ENCODE data around the gene ARHGEF39. TPM values are rescaled to one million over a fixed set of nuclear protein-coding genes. Genes with fewer than 3 reads are reported as not detected.

ARHGEF39 gene
- total RNA-seq, 2 experiments from 2014 or later, result 17.2 to 18.7 TPM

GRCh38 chr9:35700031-35700430 is 35.0 kb upstream of the ARHGEF39 start:
- no peak for DNase-seq
- Mint-ChIP-seq H3K4me3 (no peak overlapping the region), H3K9me3 (no peaks in the 10 kb centered on the region), H3K27ac (no peak overlapping the region), H3K27me3 (no peaks in the 10 kb centered on the region), H3K4me1 (peaks cover 5% of the 10 kb centered on the region), H3K36me3 (peaks cover 18% of the 10 kb centered on the region)

GRCh38 chr9:35698231-35698630 is 33.2 kb upstream of the ARHGEF39 start:
- H3K4me3 Mint-ChIP-seq, result no peak overlapping the region
- H3K36me3 Mint-ChIP-seq, result peaks cover 16% of the 10 kb centered on the region
- no peaks in the 10 kb centered on the region for H3K9me3 Mint-ChIP-seq
- H3K27me3 Mint-ChIP-seq, result no peaks in the 10 kb centered on the region
- H3K4me1 Mint-ChIP-seq, result peaks cover 5% of the 10 kb centered on the region
- H3K27ac Mint-ChIP-seq, result no peak overlapping the region
- DNase-seq, result no peak

GRCh38 chr9:35697486-35697885 is 32.5 kb upstream of the ARHGEF39 start:
- Mint-ChIP-seq H3K27ac (no peak overlapping the region), H3K27me3 (no peaks in the 10 kb centered on the region), H3K36me3 (peaks cover 10% of the 10 kb centered on the region), H3K4me3 (no peak overlapping the region), H3K9me3 (no peaks in the 10 kb centered on the region), H3K4me1 (peaks cover 5% of the 10 kb centered on the region)
- DNase-seq, result no peak

GRCh38 chr9:35696520-35697215 is 31.7 kb upstream of the ARHGEF39 start:
- H3K9me3 Mint-ChIP-seq, result no peaks in the 10 kb centered on the region
- H3K27me3 Mint-ChIP-seq, result no peaks in the 10 kb centered on the region
- H3K27ac Mint-ChIP-seq, result no peak overlapping the region
- H3K36me3 Mint-ChIP-seq, result peaks cover 10% of the 10 kb centered on the region
- peaks cover 5% of the 10 kb centered on the region for H3K4me1 Mint-ChIP-seq
- DNase-seq, result peak; percentile 47
- H3K4me3 Mint-ChIP-seq, result no peak overlapping the region

GRCh38 chr9:35695943-35696401 is 31.0 kb upstream of the ARHGEF39 start:
- H3K27ac Mint-ChIP-seq, result no peak overlapping the region
- no peak overlapping the region for H3K4me3 Mint-ChIP-seq
- H3K9me3 Mint-ChIP-seq, result no peaks in the 10 kb centered on the region
- peaks cover 10% of the 10 kb centered on the region for H3K36me3 Mint-ChIP-seq
- no peaks in the 10 kb centered on the region for H3K27me3 Mint-ChIP-seq
- peaks cover 5% of the 10 kb centered on the region for H3K4me1 Mint-ChIP-seq
- DNase-seq, result no peak

GRCh38 chr9:35691757-35692301 is 26.8 kb upstream of the ARHGEF39 start:
- no peak for DNase-seq
- peaks cover 20% of the 10 kb centered on the region for H3K4me1 Mint-ChIP-seq
- no peaks in the 10 kb centered on the region for H3K27me3 Mint-ChIP-seq
- peak overlapping the region; percentile 82 for H3K4me3 Mint-ChIP-seq
- H3K36me3 Mint-ChIP-seq, result peaks cover 6% of the 10 kb centered on the region
- H3K9me3 Mint-ChIP-seq, result no peaks in the 10 kb centered on the region
- peak overlapping the region; percentile 2 for H3K27ac Mint-ChIP-seq

GRCh38 chr9:35691334-35691650 is 26.3 kb upstream of the ARHGEF39 start:
- Mint-ChIP-seq H3K36me3 (peaks cover 1% of the 10 kb centered on the region), H3K9me3 (no peaks in the 10 kb centered on the region), H3K27ac (peak overlapping the region; percentile 74), H3K4me1 (peaks cover 16% of the 10 kb centered on the region), H3K4me3 (peak overlapping the region; percentile 82), H3K27me3 (no peaks in the 10 kb centered on the region)
- no peak for DNase-seq

- no peaks in the 10 kb centered on the region for H3K36me3 Mint-ChIP-seq
- no peaks in the 10 kb centered on the region for H3K27me3 Mint-ChIP-seq
- H3K4me1 Mint-ChIP-seq, result peaks cover 16% of the 10 kb centered on the region
- H3K27ac Mint-ChIP-seq, result peak overlapping the region; percentile 74
- DNase-seq, result peak; percentile 34
- H3K9me3 Mint-ChIP-seq, result no peaks in the 10 kb centered on the region
- peak overlapping the region; percentile 82 for H3K4me3 Mint-ChIP-seq
These were observed 25.8 kb upstream of the ARHGEF39 start for GRCh38 chr9:35690614-35691333.

GRCh38 chr9:35690294-35690613 is 25.3 kb upstream of the ARHGEF39 start:
- Mint-ChIP-seq H3K27me3 (no peaks in the 10 kb centered on the region), H3K36me3 (no peaks in the 10 kb centered on the region), H3K4me3 (peak overlapping the region; percentile 73), H3K9me3 (no peaks in the 10 kb centered on the region), H3K27ac (peak overlapping the region; percentile 42), H3K4me1 (peaks cover 16% of the 10 kb centered on the region)
- no peak for DNase-seq

GRCh38 chr9:35689542-35690293 is 24.7 kb upstream of the ARHGEF39 start, which contains the start of gene TPM2:
Gene TPM2 (minus strand): TSS chr9:35689925. CDS start chr9:35689817, 108 bp downstream.
- H3K9me3 Mint-ChIP-seq, result no peaks in the 10 kb centered on the region
- peak within 1 kb of the TSS; percentile 82 for H3K4me3 Mint-ChIP-seq
- no peaks in the 10 kb centered on the region for H3K27me3 Mint-ChIP-seq
- H3K27ac Mint-ChIP-seq, result peak within 1 kb of the TSS; percentile 74
- peaks cover 16% of the 10 kb centered on the region for H3K4me1 Mint-ChIP-seq
- no peaks in the 10 kb centered on the region for H3K36me3 Mint-ChIP-seq
- no peak for DNase-seq

- Mint-ChIP-seq H3K9me3 (no peaks in the 10 kb centered on the region), H3K27me3 (no peaks in the 10 kb centered on the region), H3K4me3 (peak overlapping the region; percentile 47), H3K36me3 (no peaks in the 10 kb centered on the region), H3K4me1 (peaks cover 16% of the 10 kb centered on the region), H3K27ac (no peak overlapping the region)
- no peak for DNase-seq
These were observed 23.9 kb upstream of the ARHGEF39 start for GRCh38 chr9:35688558-35689541.

GRCh38 chr9:35687972-35688557 is 23.1 kb upstream of the ARHGEF39 start:
- Mint-ChIP-seq H3K27me3 (no peaks in the 10 kb centered on the region), H3K27ac (no peak overlapping the region), H3K9me3 (no peaks in the 10 kb centered on the region), H3K4me3 (no peak overlapping the region), H3K4me1 (peaks cover 16% of the 10 kb centered on the region), H3K36me3 (no peaks in the 10 kb centered on the region)
- DNase-seq, result no peak

- DNase-seq, result no peak
- no peak overlapping the region for H3K27ac Mint-ChIP-seq
- H3K36me3 Mint-ChIP-seq, result no peaks in the 10 kb centered on the region
- no peaks in the 10 kb centered on the region for H3K9me3 Mint-ChIP-seq
- no peak overlapping the region for H3K4me3 Mint-ChIP-seq
- H3K27me3 Mint-ChIP-seq, result no peaks in the 10 kb centered on the region
- peaks cover 16% of the 10 kb centered on the region for H3K4me1 Mint-ChIP-seq
These were observed 22.3 kb upstream of the ARHGEF39 start for GRCh38 chr9:35687306-35687705.
